Endothelial cell of umbilical vein (primary cell): ENCODE data around the gene GPAT2.
"Not testable (repeated sequence)": the region's sequence is repeated elsewhere in the genome, so short reads cannot be mapped to it uniquely, and the experiment has no call there.

Experiments
- EZH2 ChIP-seq: IDR thresholded peaks from 2 replicates; pipeline ENCODE4 v1.6.1; 2012; ENCODE audit warnings: borderline replicate concordance, low read depth, mild to moderate bottlenecking, moderate library complexity, low read length, inconsistent platforms; ENCODE audit not compliant: severe bottlenecking
- FOS ChIP-seq: IDR thresholded peaks from 2 replicates; pipeline ENCODE4 v1.6.1; 2011; ENCODE audit warnings: mild to moderate bottlenecking, low read length, moderate library complexity, borderline replicate concordance; ENCODE audit not compliant: insufficient read depth
- GATA2 ChIP-seq: IDR thresholded peaks from 2 replicates; pipeline ENCODE4 v1.7.0; 2011; ENCODE audit warnings: low read depth, mild to moderate bottlenecking, moderate library complexity, mixed read lengths, low read length; ENCODE audit not compliant: insufficient read length, insufficient read depth
- JUN ChIP-seq: IDR thresholded peaks from 2 replicates; pipeline ENCODE4 v1.6.1; 2011; ENCODE audit warnings: borderline replicate concordance, low read depth; ENCODE audit not compliant: insufficient read length, insufficient read depth
- MYC ChIP-seq: IDR thresholded peaks from one replicate; pipeline ENCODE4 v1.6.1; 2011; ENCODE audit warnings: mild to moderate bottlenecking, low read depth, low read length
- POLR2A ChIP-seq: IDR thresholded peaks from 2 replicates; pipeline ENCODE4 v1.6.1; 2012; ENCODE audit warnings: low read depth, mild to moderate bottlenecking, control low read depth, low read length
- POLR2AphosphoS5 ChIP-seq: IDR thresholded peaks from 2 replicates; pipeline ENCODE4 v1.6.1; 2012; ENCODE audit warnings: low read depth, mild to moderate bottlenecking, control low read depth, low read length, moderate library complexity; ENCODE audit not compliant: insufficient read depth
- TF ChIP-seq, protein P1 (sequence below), 2 donors: IDR thresholded peaks; 1 replicate in 1 of 2; 2 replicates in 1 of 2; pipeline ENCODE4 v1.5.1; 2011; ENCODE audit warnings: low read length in 2 of 2, mild to moderate bottlenecking in 2 of 2, moderate library complexity in 2 of 2, control low read depth in 1 of 2, inconsistent platforms in 1 of 2, low read depth in 1 of 2; ENCODE audit not compliant: insufficient read depth in 1 of 2; ENCODE audit errors: extremely low read depth in 1 of 2
- TF ChIP-seq, protein P2 (sequence below): IDR thresholded peaks from 2 replicates; pipeline ENCODE4 v1.6.1; 2011; ENCODE audit not compliant: insufficient read depth, insufficient read length

DNA sequence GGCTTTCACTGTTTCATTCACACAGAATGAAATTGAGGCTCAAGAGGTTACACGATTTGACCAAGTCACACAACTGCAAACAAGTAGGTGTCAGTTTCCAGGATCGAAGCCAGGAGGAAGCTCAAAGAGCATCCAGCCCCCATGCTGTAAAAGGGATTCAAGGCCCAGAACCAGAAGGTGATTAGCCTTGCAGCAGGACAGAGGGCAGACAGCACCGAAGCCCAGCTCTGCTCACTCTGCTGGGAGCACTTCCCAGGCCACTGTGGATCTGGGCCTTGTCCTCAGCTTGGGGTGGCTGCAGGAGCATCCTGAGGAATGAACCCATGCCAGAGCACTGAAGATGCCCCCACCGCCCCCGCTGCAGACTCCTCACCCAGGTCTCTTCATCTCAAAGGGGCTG lies 27.8 kb upstream of the GPAT2 start:
- TF ChIP-seq, protein P1, sequence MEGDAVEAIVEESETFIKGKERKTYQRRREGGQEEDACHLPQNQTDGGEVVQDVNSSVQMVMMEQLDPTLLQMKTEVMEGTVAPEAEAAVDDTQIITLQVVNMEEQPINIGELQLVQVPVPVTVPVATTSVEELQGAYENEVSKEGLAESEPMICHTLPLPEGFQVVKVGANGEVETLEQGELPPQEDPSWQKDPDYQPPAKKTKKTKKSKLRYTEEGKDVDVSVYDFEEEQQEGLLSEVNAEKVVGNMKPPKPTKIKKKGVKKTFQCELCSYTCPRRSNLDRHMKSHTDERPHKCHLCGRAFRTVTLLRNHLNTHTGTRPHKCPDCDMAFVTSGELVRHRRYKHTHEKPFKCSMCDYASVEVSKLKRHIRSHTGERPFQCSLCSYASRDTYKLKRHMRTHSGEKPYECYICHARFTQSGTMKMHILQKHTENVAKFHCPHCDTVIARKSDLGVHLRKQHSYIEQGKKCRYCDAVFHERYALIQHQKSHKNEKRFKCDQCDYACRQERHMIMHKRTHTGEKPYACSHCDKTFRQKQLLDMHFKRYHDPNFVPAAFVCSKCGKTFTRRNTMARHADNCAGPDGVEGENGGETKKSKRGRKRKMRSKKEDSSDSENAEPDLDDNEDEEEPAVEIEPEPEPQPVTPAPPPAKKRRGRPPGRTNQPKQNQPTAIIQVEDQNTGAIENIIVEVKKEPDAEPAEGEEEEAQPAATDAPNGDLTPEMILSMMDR (IDR thresholded peaks at IDR 0.05; ENCODE audit: extremely low read depth in 1 of 2, insufficient read depth in 1 of 2, low read depth in 1 of 2, low read length in 2 of 2) = not testable (repeated sequence)
- not testable (repeated sequence) for TF ChIP-seq POLR2A, EZH2, POLR2AphosphoS5, FOS, GATA2, MYC, JUN
- TF ChIP-seq, protein P2, sequence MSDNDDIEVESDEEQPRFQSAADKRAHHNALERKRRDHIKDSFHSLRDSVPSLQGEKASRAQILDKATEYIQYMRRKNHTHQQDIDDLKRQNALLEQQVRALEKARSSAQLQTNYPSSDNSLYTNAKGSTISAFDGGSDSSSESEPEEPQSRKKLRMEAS = not testable (repeated sequence)
